ENCODE data around the gene IFNA1.

Gene IFNA1

GRCh38 chr9:21465138-21465537 lies 24.9 kb downstream of the IFNA1 start:
- no peak for TF ChIP-seq CTCF (IDR thresholded peaks at IDR 0.05; ENCODE audit: low read length, missing control alignments)
- no peak for DNase-seq (ENCODE audit: low read depth)
- no peak overlapping the region for H3K4me3 ChIP-seq (replicated peaks; ENCODE audit: low read depth, low read length)

GRCh38 chr9:21465859-21466518 lies 25.8 kb downstream of the IFNA1 start:
- TF ChIP-seq CTCF (IDR thresholded peaks at IDR 0.05; ENCODE audit: low read length, missing control alignments): peak; percentile 77
- peak; percentile 86 for DNase-seq (ENCODE audit: low read depth)
- no peak overlapping the region for H3K4me3 ChIP-seq (replicated peaks; ENCODE audit: low read depth, low read length)

- no peak for TF ChIP-seq CTCF (IDR thresholded peaks at IDR 0.05; ENCODE audit: low read length, missing control alignments)
- no peak for DNase-seq (ENCODE audit: low read depth)
- H3K4me3 ChIP-seq (replicated peaks; ENCODE audit: low read depth, low read length): no peak overlapping the region
Observed at GRCh38 chr9:21470126-21470525, 29.9 kb downstream of the IFNA1 start.

GRCh38 chr9:21473236-21473635 lies 33.0 kb downstream of the IFNA1 start:
- peak; percentile 13 for TF ChIP-seq CTCF (IDR thresholded peaks at IDR 0.05; ENCODE audit: low read length, missing control alignments)
- no peak overlapping the region for H3K4me3 ChIP-seq (replicated peaks; ENCODE audit: low read depth, low read length)
- no peak for DNase-seq (ENCODE audit: low read depth)

- DNase-seq (ENCODE audit: low read depth): no peak
- H3K4me3 ChIP-seq (replicated peaks; ENCODE audit: low read depth, low read length): no peak overlapping the region
- no peak for TF ChIP-seq CTCF (IDR thresholded peaks at IDR 0.05; ENCODE audit: low read length, missing control alignments)
Observed at GRCh38 chr9:21477466-21477865, 37.2 kb downstream of the IFNA1 start.

- TF ChIP-seq CTCF (IDR thresholded peaks at IDR 0.05; ENCODE audit: low read length, missing control alignments): no peak
- DNase-seq (ENCODE audit: low read depth): no peak
- no peak overlapping the region for H3K4me3 ChIP-seq (replicated peaks; ENCODE audit: low read depth, low read length)
Observed at GRCh38 chr9:21479152-21479702, 39.0 kb downstream of the IFNA1 start.
